K562 (cell line): ENCODE measurements around the gene FLAD1. TPM values are rescaled to one million over a fixed set of nuclear protein-coding genes. Genes with fewer than 3 reads are reported as not detected.

Source experiments
- ATAC-seq: fragments of 200-7000 bp; cut with Tn5 transposase; 3 replicates; pipeline ENCODE4 v1.9.1; 2020; ENCODE audit warnings: moderate library complexity
- BruUV-seq: library from RNA; stranded (reverse); fragments of 400-500 nt; replicated peaks from 2 replicates; lab custom pipeline; 2021; lab: Mats Ljungman, UMichigan
- CTCF ChIA-PET: fragments of 300-600 bp; formaldehyde crosslinking; extraction: SDS; loops from one replicate; lab custom pipeline; 2021; ENCODE audit warnings: low intra/inter-chr PET ratio; lab: Yijun Ruan, JAX
- POLR2A ChIA-PET: fragments of 300-600, 350-650 bp; sonication (Branson Sonifier 250); formaldehyde crosslinking; extraction: SDS; loops from one replicate; lab custom pipeline; 2021; ENCODE audit warnings: antibody characterized with exemption, inconsistent platforms; lab: Yijun Ruan, JAX
- DNase-seq, 4 experiments: peaks; one replicate each; pipeline versions ENCODE4 v3.0.0 to v3.0.0-alpha.2; 2011 to 2018; ENCODE audit warnings: low spot score in 3 of 4, mixed read lengths in 3 of 4; ENCODE audit errors: extremely low read depth in 1 of 4
- FAIRE-seq: peaks from 2 replicates; lab custom pipeline; 2011; peaks lifted over from hg19 to GRCh38; lab: Jason Lieb, UNC
- H2AFZ ChIP-seq: 2 replicates; pipeline ENCODE4 v1.6.0; 2011; ENCODE audit warnings: low read depth, low read length, control low read depth, inconsistent platforms
- H3K27ac ChIP-seq: fragments of 200-600 bp; 3 replicates; pipeline ENCODE4 v1.8.0; 2011; ENCODE audit warnings: low read depth, mild to moderate bottlenecking, control low read depth, inconsistent platforms, low read length, moderate library complexity, mixed read lengths; ENCODE audit errors: extremely low read depth
- H3K27me3 ChIP-seq, 2 experiments: fragments of 300-600 bp in 1 of 2; 2 replicates in 1 of 2; 3 replicates in 1 of 2; pipeline versions ENCODE4 v1.6.0 to v1.8.0; 2011; ENCODE audit warnings: inconsistent platforms in 2 of 2, low read length in 2 of 2, mild to moderate bottlenecking in 1 of 2, mixed read lengths in 1 of 2, moderate library complexity in 1 of 2; ENCODE audit not compliant: control insufficient read depth in 2 of 2, insufficient read depth in 2 of 2
- H3K36me3 ChIP-seq: fragments of 300-600 bp; 3 replicates; pipeline ENCODE4 v1.8.0; 2011; ENCODE audit warnings: mild to moderate bottlenecking, low read length, inconsistent platforms; ENCODE audit not compliant: control insufficient read depth, insufficient read depth
- H3K4me1 ChIP-seq, 2 experiments: fragments of 200-600 bp in 1 of 2; replicated peaks in 1 of 2; 2 replicates in 1 of 2; 3 replicates in 1 of 2; pipeline versions ENCODE4 v1.5.1 to v1.8.0; 2011; ENCODE audit warnings: inconsistent platforms in 2 of 2, low read length in 2 of 2, mild to moderate bottlenecking in 1 of 2, mixed read lengths in 1 of 2, moderate library complexity in 1 of 2; ENCODE audit not compliant: control insufficient read depth in 2 of 2, insufficient read depth in 2 of 2
- H3K4me2 ChIP-seq: 2 replicates; pipeline ENCODE4 v1.6.1; 2011; ENCODE audit warnings: low read length, control low read depth, inconsistent platforms, mixed read lengths; ENCODE audit not compliant: insufficient read depth
- H3K4me3 ChIP-seq: fragments of 200-600 bp; sonication (generic), shearing (Covaris generic); 2 replicates; pipeline ENCODE4 v1.5.1; 2016; ENCODE audit warnings: control low read depth, inconsistent platforms
- H3K79me2 ChIP-seq: fragments of 200-600 bp; 3 replicates; pipeline ENCODE4 v1.8.0; 2011; ENCODE audit warnings: low read length, inconsistent platforms; ENCODE audit not compliant: control insufficient read depth, insufficient read depth
- H3K9ac ChIP-seq, 2 experiments: 2 replicates each; pipeline versions ENCODE4 v1.6.0 to v1.6.1; 2011; ENCODE audit warnings: low read depth in 2 of 2, low read length in 2 of 2, control low read depth in 1 of 2, inconsistent platforms in 1 of 2, mild to moderate bottlenecking in 1 of 2, mixed read lengths in 1 of 2; ENCODE audit not compliant: insufficient read depth in 1 of 2
- H3K9me1 ChIP-seq: one replicate; pipeline ENCODE4 v1.6.0; 2011; ENCODE audit warnings: inconsistent platforms, mild to moderate bottlenecking, low read length, moderate library complexity; ENCODE audit not compliant: control insufficient read depth, insufficient read depth
- H3K9me3 ChIP-seq: replicated peaks from 2 replicates; pipeline ENCODE4 v1.5.1; 2011; ENCODE audit warnings: low read depth, low read length, inconsistent platforms; ENCODE audit not compliant: control insufficient read depth, insufficient read depth
- H4K20me1 ChIP-seq: replicated peaks from 2 replicates; pipeline ENCODE4 v1.6.1; 2011; ENCODE audit warnings: low read length, inconsistent platforms, mixed read lengths; ENCODE audit not compliant: control insufficient read depth, insufficient read depth
- ARHGAP35 ChIP-seq: fragments of 450-650 bp; IDR thresholded peaks from 2 replicates; pipeline ENCODE4 v1.6.1; 2018; ENCODE audit not compliant: partially characterized antibody
- GATAD2A ChIP-seq: fragments of 450-650 bp; IDR thresholded peaks from 2 replicates; pipeline ENCODE4 v1.6.1; 2017
- NR2C2 ChIP-seq, 2 experiments: fragments of 200-800 bp in 1 of 2; sonication (Bioruptor generic) in 1 of 2; sonication (generic) in 1 of 2; formaldehyde crosslinking in 1 of 2; IDR thresholded peaks; 2 replicates each; pipeline versions ENCODE4 v1.6.1 to v1.8.0; 2016 to 2022; ENCODE audit warnings: mild to moderate bottlenecking in 1 of 2, missing compliant biosample characterization in 1 of 2, missing genetic modification characterization in 1 of 2, missing genetic modification reagents in 1 of 2
- SMARCA4 ChIP-seq: fragments of 450-650 bp; IDR thresholded peaks from 2 replicates; pipeline ENCODE4 v1.6.1; 2016
- TAF1 ChIP-seq: IDR thresholded peaks from 2 replicates; pipeline ENCODE4 v1.6.1; 2011; ENCODE audit warnings: mild to moderate bottlenecking, low read length, moderate library complexity; ENCODE audit not compliant: insufficient read depth, control insufficient read depth, severe bottlenecking; ENCODE audit errors: extremely low read depth
- TBP ChIP-seq: optimal IDR thresholded peaks from 2 replicates; pipeline ENCODE3; 2011; ENCODE audit warnings: low read depth, low read length, improper control_type of control experiment
- TFAP4 ChIP-seq: sonication (generic); formaldehyde crosslinking; IDR thresholded peaks from 2 replicates; pipeline ENCODE4 v1.8.0; 2022; ENCODE audit warnings: missing genetic modification reagents, mild to moderate bottlenecking, moderate library complexity, borderline replicate concordance
- UBTF ChIP-seq, 2 experiments: IDR thresholded peaks; 2 replicates each; pipeline ENCODE4 v1.6.1; 2012; ENCODE audit warnings: improper control_type of control experiment in 2 of 2, low read depth in 2 of 2, low read length in 2 of 2, borderline replicate concordance in 1 of 2
- ZBTB2 ChIP-seq: fragments of 450-650 bp; IDR thresholded peaks from 2 replicates; pipeline ENCODE4 v1.6.1; 2016; ENCODE audit warnings: antibody characterized with exemption
- ZNF592 ChIP-seq: fragments of 450-650 bp; IDR thresholded peaks from 2 replicates; pipeline ENCODE4 v1.6.1; 2017; ENCODE audit warnings: antibody characterized with exemption, mild to moderate bottlenecking
- WGBS: fragments of 100-300 bp; shearing (Covaris generic); methylation state at CpG from one replicate; pipeline ENCODE4 v1.1.6; 2016; ENCODE audit warnings: low coverage, mixed read lengths; ENCODE audit not compliant: insufficient coverage; ENCODE audit errors: missing lambda C conversion rate; 5-methylcytosine and 5-hydroxymethylcytosine counted together
- in situ Hi-C: fragments of 300-500 bp; cut with MboI; formaldehyde crosslinking; loops from 4 replicates; pipeline ENCODE4 v1.15.0; 2018; ENCODE audit warnings: inconsistent platforms, mixed read lengths
- intact Hi-C: fragments of 100-400 bp; cut with micrococcal nuclease; formaldehyde crosslinking; loops from 2 replicates; pipeline ENCODE4 v1.14.2; 2022
- polyA plus RNA-seq, 8 experiments: library from polyadenylated mRNA; depleted of rRNA in 4 of 8; stranded (reverse) in 5 of 8; unstranded in 3 of 8; fragments of >200 nt; fragmentation: Nextera tagmentation in 2 of 8; fragmentation: Illumina TruSeq in 1 of 8; extraction: Ambion mirVana in 2 of 8; extraction: Trizol in 1 of 8; gene quantifications; 2 replicates each; pipeline versions ENCODE4 v1.2.1 to v1.2.3, GENCODE V29; 2011 to 2014; ENCODE audit warnings: inconsistent platforms in 1 of 8, missing spikeins in 1 of 8
- total RNA-seq, 7 experiments: library from RNA; depleted of rRNA in 6 of 7; stranded (reverse); fragments of >200 nt in 6 of 7; fragmentation: Illumina TruSeq in 2 of 7; extraction: Trizol in 2 of 7; gene quantifications; 2 replicates each; pipeline versions ENCODE4 v1.2.1 to v1.2.3, GENCODE V29; 2011 to 2021; ENCODE audit warnings: low replicate concordance in 1 of 7

Gene FLAD1
- total and polyA plus RNA-seq, 9 of the 15 experiments (the other 6 are each of a cell fraction or from before 2014, with no cell fraction given): 24.9 to 85.8 (median 67.0) TPM

- Histone ChIP-seq H3K9me3 (no peaks in the 10 kb centered on the region), H2AFZ (peak within 1 kb of the TSS; percentile 23; the same call in 1 of the 2 replicates), H3K79me2 (peaks cover 52% of the 10 kb centered on the region), H3K4me3 (peak within 1 kb of the TSS; percentile 40), H3K9me1 (no peaks in the 10 kb centered on the region), H3K4me1 (peaks cover 33 to 46% of the 10 kb centered on the region in 2 experiments; a peak in 4 of 5 replicates), H3K4me2 (peak within 1 kb of the TSS; percentile 82), H3K36me3 (peaks cover 42% of the 10 kb centered on the region), H4K20me1 (no peaks in the 10 kb centered on the region), H3K9ac (peak within 1 kb of the TSS; percentile 59 to 91), H3K27me3 (no peaks in the 10 kb centered on the region; a peak in 1 of 5 replicates), H3K27ac (peak within 1 kb of the TSS; percentile 84)
- intact Hi-C loops: loop anchor here (5.0 kb wide), 1 partner anchor 92 kb away; the partner anchor contains the start of gene EFNA4
- no TSS peak for BruUV-seq
- ChIA-PET POLR2A (interaction anchor here (0.6 to 8.3 kb wide), 18 partner anchors 8 to 692 kb away, joined by 3 to 80 read pairs (median 4); partner anchors contain the start of genes EFNA4, FLAD1, LENEP and PBXIP1), CTCF (no interaction called here)
- FAIRE-seq: peak; percentile 98
- 9% methylated on average over 11 of the region's 15 CpGs for WGBS
- ATAC-seq: peak; percentile 85
- DNase-seq: peak; percentile 86 to 97 (median 90)
- in situ Hi-C loops: no loop called here
- peak; percentile 66; the same call in 1 of the 2 replicates for TF ChIP-seq SMARCA4
- TF ChIP-seq ZNF592: 0 out of 2 replicates have a peak, but pooled peaks have one; percentile 44
- 0 out of 4 replicates have a peak, but pooled peaks have one; percentile 20 to 45 for TF ChIP-seq UBTF (IDR thresholded peaks at IDR 0.05; ENCODE audit: borderline replicate concordance in 1 of 2, low read depth in 2 of 2, low read length in 2 of 2)
- TF ChIP-seq NR2C2 (CRISPR knock-in tag; IDR thresholded peaks at IDR 0.05): no peak
- TF ChIP-seq NR2C2 (tag; IDR thresholded peaks at IDR 0.05): peak; percentile 57
- no peak for TF ChIP-seq ARHGAP35
- peak; percentile 78 for TF ChIP-seq ZBTB2
- TF ChIP-seq GATAD2A: peak; percentile 32; the same call in 1 of the 2 replicates
- peak; percentile 88 for TF ChIP-seq TBP
- TF ChIP-seq TAF1: peak; percentile 61
- TF ChIP-seq TFAP4: peak; percentile 50; the same call in 1 of the 2 replicates
Observed at GRCh38 chr1:154970631-154971340, 12.4 kb upstream of the FLAD1 start, which contains the start of gene SHC1. Gene SHC1 (minus strand): TSS chr1:154970747. CDS start chr1:154970526, 221 bp downstream.
